Sigmoid colon (tissue), 7 donors: ENCODE data around the gene FCRL2. TPM values are rescaled to one million over a fixed set of nuclear protein-coding genes. Genes with fewer than 3 reads are reported as not detected.

Experiments
- DNase-seq: peaks from one replicate; pipeline ENCODE4 v3.0.0-alpha.2; 2019
- H3K27ac ChIP-seq, 4 donors: fragments of 200-600 bp; sonication (generic); one replicate each; pipeline ENCODE4 v1.5.1; 2016 to 2019; ENCODE audit warnings: mild to moderate bottlenecking in 1 of 4
- H3K27me3 ChIP-seq, 3 donors: fragments of 200-600 bp; sonication (generic); one replicate each; pipeline ENCODE4 v1.5.1; 2019; ENCODE audit warnings: mild to moderate bottlenecking in 1 of 3
- H3K36me3 ChIP-seq, 4 donors: fragments of 200-600 bp; sonication (generic); one replicate each; pipeline ENCODE4 v1.5.1; 2016 to 2019
- H3K4me1 ChIP-seq, 4 donors: fragments of 200-600 bp; sonication (generic); one replicate each; pipeline ENCODE4 v1.5.1; 2017 to 2019
- H3K4me3 ChIP-seq, 4 donors: fragments of 200-600 bp; sonication (generic); one replicate each; pipeline ENCODE4 v1.5.1; 2017 to 2019; ENCODE audit warnings: mild to moderate bottlenecking in 2 of 4, moderate library complexity in 1 of 4
- H3K9me3 ChIP-seq, 4 donors: fragments of 200-600 bp in 3 of 4; sonication (generic) in 3 of 4; one replicate each; pipeline versions ENCODE4 v1.5.1 to v1.6.1; 2013 to 2019
- EP300 ChIP-seq, 4 donors: sonication (generic); formaldehyde crosslinking; IDR thresholded peaks; one replicate each; pipeline ENCODE4 v1.6.1; 2017; ENCODE audit warnings: antibody characterized with exemption in 4 of 4
- POLR2A ChIP-seq, 2 donors: fragments of 450-650 bp; IDR thresholded peaks; one replicate each; pipeline ENCODE4 v1.6.1; 2016; ENCODE audit warnings: antibody characterized with exemption in 2 of 2, mild to moderate bottlenecking in 2 of 2, moderate library complexity in 2 of 2
- POLR2AphosphoS5 ChIP-seq, 4 donors: sonication (generic); formaldehyde crosslinking; IDR thresholded peaks; one replicate each; pipeline ENCODE4 v1.6.1; 2017; ENCODE audit warnings: antibody characterized with exemption in 4 of 4
- WGBS, 2 donors: extraction: QIAGEN DNeasy Blood & Tissue Kit; methylation state at CpG; one replicate each; pipeline ENCODE4 v1.1.7; 2013; 5-methylcytosine and 5-hydroxymethylcytosine counted together
- intact Hi-C: fragments of 100-400 bp; cut with DNase I; formaldehyde crosslinking; loops from one replicate; pipeline ENCODE4 v1.15.1; 2023
- polyA plus RNA-seq, 3 donors: library from polyadenylated mRNA; stranded (reverse); fragments of 200-250 nt; gene quantifications; one replicate each; pipeline ENCODE4 v1.2.3, GENCODE V29; 2013
- total RNA-seq, 4 donors: library from RNA; depleted of rRNA; stranded (reverse); fragments of >200 nt; gene quantifications; one replicate each; pipeline ENCODE4 v1.1.0, GENCODE V29; 2016
- TF ChIP-seq, protein P1 (sequence below), 4 experiments: fragments of 450-650 bp in 3 of 4; fragments of 200-600 bp in 1 of 4; IDR thresholded peaks; one replicate each; pipeline ENCODE4 v1.5.1; 2016 to 2019; ENCODE audit warnings: antibody characterized with exemption in 4 of 4, mild to moderate bottlenecking in 3 of 4, moderate library complexity in 2 of 4
- donor health status: healthy with polysubstance abuse.
- donor health status: Bipolar disorder and iron deficiency.
- donor health status: healthy.

The FCRL2 gene
- total and polyA plus RNA-seq, 7 donors: 0.60 to 13.6 TPM; not detected in 5

- intact Hi-C loops: no loop called here
- TF ChIP-seq POLR2A (IDR thresholded peaks at IDR 0.05) (no peak), POLR2AphosphoS5 (IDR thresholded peaks at IDR 0.05) (no peak), EP300 (IDR thresholded peaks at IDR 0.05) (no peak)
- TF ChIP-seq, protein P1, sequence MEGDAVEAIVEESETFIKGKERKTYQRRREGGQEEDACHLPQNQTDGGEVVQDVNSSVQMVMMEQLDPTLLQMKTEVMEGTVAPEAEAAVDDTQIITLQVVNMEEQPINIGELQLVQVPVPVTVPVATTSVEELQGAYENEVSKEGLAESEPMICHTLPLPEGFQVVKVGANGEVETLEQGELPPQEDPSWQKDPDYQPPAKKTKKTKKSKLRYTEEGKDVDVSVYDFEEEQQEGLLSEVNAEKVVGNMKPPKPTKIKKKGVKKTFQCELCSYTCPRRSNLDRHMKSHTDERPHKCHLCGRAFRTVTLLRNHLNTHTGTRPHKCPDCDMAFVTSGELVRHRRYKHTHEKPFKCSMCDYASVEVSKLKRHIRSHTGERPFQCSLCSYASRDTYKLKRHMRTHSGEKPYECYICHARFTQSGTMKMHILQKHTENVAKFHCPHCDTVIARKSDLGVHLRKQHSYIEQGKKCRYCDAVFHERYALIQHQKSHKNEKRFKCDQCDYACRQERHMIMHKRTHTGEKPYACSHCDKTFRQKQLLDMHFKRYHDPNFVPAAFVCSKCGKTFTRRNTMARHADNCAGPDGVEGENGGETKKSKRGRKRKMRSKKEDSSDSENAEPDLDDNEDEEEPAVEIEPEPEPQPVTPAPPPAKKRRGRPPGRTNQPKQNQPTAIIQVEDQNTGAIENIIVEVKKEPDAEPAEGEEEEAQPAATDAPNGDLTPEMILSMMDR (IDR thresholded peaks at IDR 0.05): no peak
- Histone ChIP-seq H3K4me1 (no peaks in the 10 kb centered on the region), H3K4me3 (no peak overlapping the region), H3K27me3 (no peaks in the 10 kb centered on the region), H3K36me3 (no peaks in the 10 kb centered on the region), H3K9me3 (no peaks in the 10 kb centered on the region), H3K27ac (no peak overlapping the region)
- 59 to 70% methylated on average over 9 of the region's 9 CpGs for WGBS, 2 donors
- no peak for DNase-seq
These were observed 6.4 kb downstream of the FCRL2 start for GRCh38 chr1:157770442-157771043.

DNA sequence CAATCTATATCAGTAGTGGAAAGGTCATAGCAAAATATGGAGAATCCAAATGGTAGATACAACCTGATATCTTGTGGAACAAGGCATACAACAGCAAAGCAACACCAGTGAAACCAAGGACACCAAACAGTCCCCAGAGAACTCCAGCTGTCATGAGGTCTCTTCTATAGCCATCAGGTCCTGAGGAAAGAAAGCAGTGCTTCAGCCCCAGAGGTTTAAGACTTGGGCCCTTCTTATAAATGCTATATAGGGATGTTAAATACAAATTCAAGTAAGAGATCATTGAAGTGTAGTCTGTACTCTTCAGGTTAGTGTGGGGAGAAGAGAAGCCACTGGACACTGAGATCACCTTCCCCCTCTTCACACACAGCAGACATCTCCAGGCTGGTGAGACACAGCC is 10.1 kb downstream of the FCRL2 start:
- no peaks in the 10 kb centered on the region for H3K4me1 ChIP-seq
- no peak for DNase-seq
- no peaks in the 10 kb centered on the region for H3K27me3 ChIP-seq
- no peak overlapping the region for H3K27ac ChIP-seq
- H3K9me3 ChIP-seq: no peaks in the 10 kb centered on the region
- TF ChIP-seq, protein P1 (IDR thresholded peaks at IDR 0.05): no peak
- TF ChIP-seq POLR2AphosphoS5 (IDR thresholded peaks at IDR 0.05) (no peak), POLR2A (IDR thresholded peaks at IDR 0.05) (no peak), EP300 (IDR thresholded peaks at IDR 0.05) (no peak)
- H3K4me3 ChIP-seq: no peak overlapping the region
- intact Hi-C loops: no loop called here
- no peaks in the 10 kb centered on the region for H3K36me3 ChIP-seq

DNA sequence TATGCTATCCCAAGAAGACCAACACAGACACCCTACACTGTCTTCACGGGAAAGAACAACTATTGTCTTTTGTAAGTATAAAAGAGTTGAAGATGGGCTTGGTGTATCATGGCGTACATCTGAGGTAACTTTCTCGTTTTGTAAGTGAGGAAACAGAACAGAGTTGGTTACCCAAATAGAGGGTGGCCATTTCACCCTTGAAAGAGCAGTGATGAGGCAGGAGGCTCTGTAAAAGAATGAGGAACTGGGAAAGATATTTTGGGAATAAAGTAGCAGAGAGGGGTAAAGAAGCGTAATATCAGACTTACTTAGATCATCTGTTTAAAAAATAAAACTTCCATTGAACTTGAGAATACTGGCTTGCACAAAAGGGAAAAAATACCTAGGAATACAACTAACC is 18.9 kb downstream of the FCRL2 start:
- TF ChIP-seq POLR2AphosphoS5 (IDR thresholded peaks at IDR 0.05) (no peak), POLR2A (IDR thresholded peaks at IDR 0.05) (no peak), EP300 (IDR thresholded peaks at IDR 0.05) (no peak)
- TF ChIP-seq, protein P1 (IDR thresholded peaks at IDR 0.05): no peak
- intact Hi-C loops: no loop called here
- no peaks in the 10 kb centered on the region for H3K4me1 ChIP-seq
- H3K27me3 ChIP-seq: no peaks in the 10 kb centered on the region
- H3K36me3 ChIP-seq: no peaks in the 10 kb centered on the region
- H3K27ac ChIP-seq: no peak overlapping the region
- DNase-seq: no peak
- 79 to 91% methylated on average over 4 of the region's 4 CpGs for WGBS, 2 donors
- peaks cover 0 to 2% (median 0%) of the 10 kb centered on the region in 4 donors for H3K9me3 ChIP-seq
- H3K4me3 ChIP-seq: no peak overlapping the region

GRCh38 chr1:157753611-157754010 is 23.3 kb downstream of the FCRL2 start:
- Histone ChIP-seq H3K4me1 (no peaks in the 10 kb centered on the region), H3K27ac (no peak overlapping the region), H3K27me3 (no peaks in the 10 kb centered on the region), H3K9me3 (no peaks in the 10 kb centered on the region), H3K4me3 (no peak overlapping the region), H3K36me3 (no peaks in the 10 kb centered on the region)
- DNase-seq: no peak
- intact Hi-C loops: no loop called here
- no peak for TF ChIP-seq POLR2AphosphoS5 (IDR thresholded peaks at IDR 0.05)
- no peak for TF ChIP-seq EP300 (IDR thresholded peaks at IDR 0.05)
- TF ChIP-seq POLR2A (IDR thresholded peaks at IDR 0.05): no peak
- TF ChIP-seq, protein P1 (IDR thresholded peaks at IDR 0.05): no peak
- WGBS, 2 donors: 74 to 78% methylated on average over 1 of the region's 1 CpG

DNA sequence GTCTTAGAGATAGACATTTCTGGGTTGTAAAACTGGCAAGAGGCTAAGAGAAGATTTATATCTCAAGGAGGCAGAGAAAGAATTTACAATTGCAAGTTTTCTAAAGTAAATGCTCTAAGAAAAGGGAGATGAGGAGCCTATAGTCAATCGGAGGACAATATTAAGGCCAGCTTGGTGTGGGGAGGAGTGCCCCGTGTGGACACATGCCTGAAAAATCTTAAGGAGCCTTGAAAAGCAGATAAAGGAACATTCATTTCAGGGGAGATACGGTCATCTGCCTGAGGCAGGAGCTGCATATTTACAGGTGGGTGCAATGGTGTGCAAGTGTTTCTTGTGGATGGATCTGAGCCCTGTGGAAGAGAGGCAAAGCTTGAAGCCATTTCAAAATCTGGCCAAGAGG is 25.6 kb downstream of the FCRL2 start:
- H3K4me1 ChIP-seq: no peaks in the 10 kb centered on the region
- WGBS, 2 donors: 66 to 69% methylated on average over 3 of the region's 3 CpGs
- no peaks in the 10 kb centered on the region for H3K9me3 ChIP-seq
- TF ChIP-seq, protein P1 (IDR thresholded peaks at IDR 0.05): no peak
- TF ChIP-seq POLR2AphosphoS5 (IDR thresholded peaks at IDR 0.05): no peak
- no peak for TF ChIP-seq POLR2A (IDR thresholded peaks at IDR 0.05)
- no peak for TF ChIP-seq EP300 (IDR thresholded peaks at IDR 0.05)
- H3K27ac ChIP-seq: no peak overlapping the region
- H3K4me3 ChIP-seq: no peak overlapping the region
- H3K27me3 ChIP-seq: no peaks in the 10 kb centered on the region
- no peaks in the 10 kb centered on the region for H3K36me3 ChIP-seq
- no peak for DNase-seq
- intact Hi-C loops: no loop called here
